Measurements from ENCODE around the gene RPL27A. TPM values are rescaled to one million over a fixed set of nuclear protein-coding genes. Genes with fewer than 3 reads are reported as not detected.

Gene RPL27A
- total RNA-seq, 2 donors from 2014 or later, result 701 to 1,045 TPM

DNA sequence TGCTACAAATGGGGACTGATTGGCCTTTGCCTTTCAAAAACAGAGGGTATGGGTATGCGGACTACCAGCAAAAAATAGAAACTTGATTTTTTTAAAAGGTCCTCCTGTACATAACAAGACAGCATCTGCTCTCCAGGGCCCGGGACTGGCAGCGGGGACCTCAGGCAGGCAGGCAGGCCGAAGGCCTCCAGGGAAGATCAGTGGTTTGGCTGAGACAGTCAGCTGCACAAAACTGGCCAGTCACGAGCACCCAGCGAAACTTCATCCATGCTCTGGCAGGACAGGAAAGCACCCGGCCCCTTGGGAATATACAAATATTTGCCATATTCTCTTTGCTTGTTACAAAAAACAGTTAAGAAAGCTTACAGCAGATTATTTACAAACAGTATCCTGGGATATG, 11.0 kb downstream of the RPL27A start:
- H3K9ac ChIP-seq (ENCODE audit: low read depth in 2 of 2, low read length in 2 of 2), result no peak overlapping the region
- no peaks in the 10 kb centered on the region for H3K9me3 ChIP-seq
- no peak for DNase-seq
- no peaks in the 10 kb centered on the region for H3K27me3 ChIP-seq
- no peaks in the 10 kb centered on the region for H3K4me1 ChIP-seq
- H3K27ac ChIP-seq, result no peak overlapping the region
- peaks cover 10% of the 10 kb centered on the region for H3K36me3 ChIP-seq
- TF ChIP-seq, protein P1, sequence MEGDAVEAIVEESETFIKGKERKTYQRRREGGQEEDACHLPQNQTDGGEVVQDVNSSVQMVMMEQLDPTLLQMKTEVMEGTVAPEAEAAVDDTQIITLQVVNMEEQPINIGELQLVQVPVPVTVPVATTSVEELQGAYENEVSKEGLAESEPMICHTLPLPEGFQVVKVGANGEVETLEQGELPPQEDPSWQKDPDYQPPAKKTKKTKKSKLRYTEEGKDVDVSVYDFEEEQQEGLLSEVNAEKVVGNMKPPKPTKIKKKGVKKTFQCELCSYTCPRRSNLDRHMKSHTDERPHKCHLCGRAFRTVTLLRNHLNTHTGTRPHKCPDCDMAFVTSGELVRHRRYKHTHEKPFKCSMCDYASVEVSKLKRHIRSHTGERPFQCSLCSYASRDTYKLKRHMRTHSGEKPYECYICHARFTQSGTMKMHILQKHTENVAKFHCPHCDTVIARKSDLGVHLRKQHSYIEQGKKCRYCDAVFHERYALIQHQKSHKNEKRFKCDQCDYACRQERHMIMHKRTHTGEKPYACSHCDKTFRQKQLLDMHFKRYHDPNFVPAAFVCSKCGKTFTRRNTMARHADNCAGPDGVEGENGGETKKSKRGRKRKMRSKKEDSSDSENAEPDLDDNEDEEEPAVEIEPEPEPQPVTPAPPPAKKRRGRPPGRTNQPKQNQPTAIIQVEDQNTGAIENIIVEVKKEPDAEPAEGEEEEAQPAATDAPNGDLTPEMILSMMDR (IDR thresholded peaks at IDR 0.05), result no peak
- H3K4me3 ChIP-seq, result no peak overlapping the region
- intact Hi-C loops (cut with DNase I), result no loop called here

- no peaks in the 10 kb centered on the region for H3K4me1 ChIP-seq
- H3K27me3 ChIP-seq, result no peaks in the 10 kb centered on the region
- H3K4me3 ChIP-seq, result no peak overlapping the region
- no peaks in the 10 kb centered on the region for H3K9me3 ChIP-seq
- peaks cover 10% of the 10 kb centered on the region for H3K36me3 ChIP-seq
- H3K9ac ChIP-seq (ENCODE audit: low read depth in 2 of 2, low read length in 2 of 2), result no peak overlapping the region
- TF ChIP-seq, protein P1 (IDR thresholded peaks at IDR 0.05), result no peak
- intact Hi-C loops (cut with DNase I), result no loop called here
- H3K27ac ChIP-seq, result no peak overlapping the region
- no peak for DNase-seq
Observed at GRCh38 chr11:8694137-8694536, 11.5 kb downstream of the RPL27A start.

DNA sequence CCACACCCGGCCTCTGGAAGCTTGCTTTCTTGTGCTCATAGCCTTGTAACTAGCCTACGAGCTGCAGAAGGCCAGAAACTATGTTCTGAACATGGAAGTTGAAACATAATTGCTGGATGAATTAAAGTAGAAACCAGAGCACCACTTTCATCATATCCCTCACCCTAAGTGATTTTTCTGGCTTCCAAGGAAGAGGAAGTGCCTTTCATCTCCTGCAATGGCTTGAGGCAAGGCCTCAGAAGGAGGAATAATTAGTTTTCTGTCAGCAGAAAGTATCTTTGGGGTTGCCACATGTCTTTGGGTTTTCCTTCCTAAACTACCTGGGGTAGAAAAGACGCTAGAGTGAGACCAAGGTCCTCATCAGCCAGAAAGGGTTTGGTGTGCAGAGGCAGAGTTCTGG, 14.5 kb downstream of the RPL27A start:
- no peak overlapping the region for H3K27ac ChIP-seq
- intact Hi-C loops (cut with DNase I), result loop anchor here (5.0 kb wide), 1 partner anchor 395 kb away; the partner anchor contains the start of gene SCUBE2
- TF ChIP-seq, protein P1 (IDR thresholded peaks at IDR 0.05), result no peak

GRCh38 chr11:8698379-8698851, 15.8 kb downstream of the RPL27A start:
- TF ChIP-seq, protein P1 (IDR thresholded peaks at IDR 0.05), result no peak
- H3K9me3 ChIP-seq, result no peaks in the 10 kb centered on the region
- H3K4me3 ChIP-seq, result no peak overlapping the region
- no peaks in the 10 kb centered on the region for H3K27me3 ChIP-seq
- H3K4me1 ChIP-seq, result no peaks in the 10 kb centered on the region
- intact Hi-C loops (cut with DNase I), result loop anchor here (5.0 kb wide), 1 partner anchor 394 kb away; the partner anchor contains the start of gene SCUBE2
- DNase-seq, result no peak
- no peak overlapping the region for H3K9ac ChIP-seq (ENCODE audit: low read depth in 2 of 2, low read length in 2 of 2)
- H3K27ac ChIP-seq, result no peak overlapping the region
- H3K36me3 ChIP-seq, result peaks cover 10% of the 10 kb centered on the region

More for the DNA sequence above, 14.5 kb downstream of the RPL27A start:
- Histone ChIP-seq H3K36me3 (peaks cover 10% of the 10 kb centered on the region), H3K4me1 (no peaks in the 10 kb centered on the region), H3K9me3 (no peaks in the 10 kb centered on the region), H3K9ac (ENCODE audit: low read depth in 2 of 2, low read length in 2 of 2) (no peak overlapping the region), H3K4me3 (no peak overlapping the region), H3K27me3 (no peaks in the 10 kb centered on the region)
- DNase-seq, result no peak

DNA sequence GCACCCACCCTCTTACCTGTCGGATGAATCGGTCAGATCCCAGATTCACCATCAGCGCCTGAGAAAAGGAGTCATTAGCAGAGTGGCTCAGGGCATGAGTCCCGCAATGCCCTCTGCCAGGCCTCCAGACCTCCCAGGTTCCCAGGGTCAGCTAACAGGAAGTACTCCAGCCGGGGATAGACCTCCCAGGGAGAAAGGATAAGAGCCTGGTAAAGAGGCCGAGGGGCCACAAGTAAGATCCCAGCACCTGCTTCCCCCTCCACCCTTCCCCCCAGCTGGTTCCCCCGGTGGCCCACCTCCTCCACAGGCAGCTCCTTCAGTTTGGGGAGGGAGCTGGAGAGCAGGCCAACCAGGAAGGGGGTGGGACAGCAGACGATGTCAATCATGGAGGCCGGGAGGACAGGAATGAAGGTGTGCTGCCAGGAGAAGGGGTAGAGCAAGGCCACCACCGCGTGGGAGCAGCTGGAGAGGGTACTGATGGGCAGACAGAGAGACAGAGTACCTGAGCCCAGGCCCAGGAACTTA, 16.4 kb downstream of the RPL27A start:
- intact Hi-C loops (cut with DNase I), result loop anchor here (5.0 kb wide), 1 partner anchor 393 kb away; the partner anchor contains the start of gene SCUBE2
- H3K36me3 ChIP-seq, result peaks cover 7% of the 10 kb centered on the region
- no peak for DNase-seq

More for the DNA sequence above, 16.4 kb downstream of the RPL27A start:
- Histone ChIP-seq H3K4me3 (no peak overlapping the region), H3K4me1 (no peaks in the 10 kb centered on the region), H3K27ac (no peak overlapping the region), H3K27me3 (no peaks in the 10 kb centered on the region), H3K9ac (ENCODE audit: low read depth in 2 of 2, low read length in 2 of 2) (no peak overlapping the region), H3K9me3 (no peaks in the 10 kb centered on the region)
- TF ChIP-seq, protein P1 (IDR thresholded peaks at IDR 0.05), result no peak

Measured in colonic mucosa (tissue), 4 donors.